Muscle of back (tissue), 11 donors: ENCODE results near the gene EXOSC2. TPM values are rescaled to one million over a fixed set of nuclear protein-coding genes. Genes with fewer than 3 reads are reported as not detected.

ENCODE experiments used
- DNase-seq, 3 donors: peaks; one replicate each; pipeline versions ENCODE4 v3.0.0 to v3.0.0-alpha.2; 2013
- polyA plus RNA-seq, 10 donors: library from polyadenylated mRNA; unstranded; fragments of 120-200 nt; gene quantifications; one replicate each; pipeline ENCODE4 v1.2.1, GENCODE V29; 2013; ENCODE audit not compliant: insufficient read length in 10 of 10

Gene EXOSC2
- polyA plus RNA-seq, 10 donors = 19.7 to 31.6 (median 25.1) TPM

DNA sequence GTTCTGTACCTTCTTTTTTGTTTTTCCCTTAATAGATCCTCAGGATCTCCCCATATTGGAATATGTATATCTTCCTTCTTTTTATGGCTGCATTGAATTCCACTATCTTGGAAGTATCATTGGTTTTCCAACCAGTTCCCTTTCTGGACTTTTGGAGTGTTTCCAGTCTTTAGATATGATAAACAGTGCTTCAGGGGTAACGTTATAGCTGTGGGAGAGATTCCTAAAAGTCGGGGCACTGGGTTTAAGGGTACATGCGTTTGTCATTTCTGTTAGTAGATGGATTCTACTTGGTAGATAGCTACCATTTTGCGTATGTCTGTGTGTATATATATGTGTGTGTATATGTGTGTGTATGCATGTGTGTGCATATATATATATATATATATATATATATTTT lies 42.0 kb downstream of the EXOSC2 start:
- DNase-seq = no peak

DNA sequence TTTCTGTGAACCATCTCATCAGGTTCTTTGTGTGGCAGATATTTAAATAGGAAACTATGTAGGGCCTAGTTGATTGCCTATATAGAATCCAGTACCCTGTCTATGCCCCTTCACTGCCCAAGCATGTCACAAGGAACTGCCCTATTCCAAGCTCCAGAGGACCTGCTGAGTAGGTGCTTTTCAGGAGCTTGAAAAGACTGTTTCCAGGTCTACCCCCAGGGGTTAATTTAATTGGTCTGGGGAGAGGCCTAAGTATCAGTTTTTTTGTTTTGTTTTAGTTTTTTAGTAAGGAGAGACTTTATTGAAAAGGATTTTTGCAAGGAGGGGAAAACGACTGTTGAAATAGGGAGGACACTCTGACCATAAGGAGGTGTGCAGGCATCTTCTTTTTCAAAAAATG lies 43.3 kb downstream of the EXOSC2 start:
- no peak for DNase-seq

- DNase-seq = no peak
Observed at GRCh38 chr9:130738281-130738680, 44.7 kb downstream of the EXOSC2 start.

DNA sequence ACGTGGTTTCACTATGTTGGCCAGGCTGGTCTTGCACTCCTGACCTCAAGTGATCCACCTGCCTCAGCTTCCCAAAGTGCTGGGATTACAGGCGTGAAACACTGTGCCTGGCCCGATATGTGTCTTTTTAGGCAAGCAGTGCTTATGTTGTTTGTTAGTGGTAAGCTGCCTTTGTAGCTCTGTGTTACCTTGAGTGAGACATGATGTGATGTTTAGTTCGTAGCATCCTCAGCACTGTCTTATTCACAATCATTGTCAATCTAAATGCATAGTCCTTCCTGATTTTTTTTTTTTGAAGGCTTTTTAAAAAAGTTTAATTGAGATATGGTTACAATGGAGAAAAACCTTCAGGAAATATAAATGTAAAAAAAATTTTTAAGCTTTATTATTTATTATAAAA lies 45.5 kb downstream of the EXOSC2 start:
- no peak for DNase-seq

DNA sequence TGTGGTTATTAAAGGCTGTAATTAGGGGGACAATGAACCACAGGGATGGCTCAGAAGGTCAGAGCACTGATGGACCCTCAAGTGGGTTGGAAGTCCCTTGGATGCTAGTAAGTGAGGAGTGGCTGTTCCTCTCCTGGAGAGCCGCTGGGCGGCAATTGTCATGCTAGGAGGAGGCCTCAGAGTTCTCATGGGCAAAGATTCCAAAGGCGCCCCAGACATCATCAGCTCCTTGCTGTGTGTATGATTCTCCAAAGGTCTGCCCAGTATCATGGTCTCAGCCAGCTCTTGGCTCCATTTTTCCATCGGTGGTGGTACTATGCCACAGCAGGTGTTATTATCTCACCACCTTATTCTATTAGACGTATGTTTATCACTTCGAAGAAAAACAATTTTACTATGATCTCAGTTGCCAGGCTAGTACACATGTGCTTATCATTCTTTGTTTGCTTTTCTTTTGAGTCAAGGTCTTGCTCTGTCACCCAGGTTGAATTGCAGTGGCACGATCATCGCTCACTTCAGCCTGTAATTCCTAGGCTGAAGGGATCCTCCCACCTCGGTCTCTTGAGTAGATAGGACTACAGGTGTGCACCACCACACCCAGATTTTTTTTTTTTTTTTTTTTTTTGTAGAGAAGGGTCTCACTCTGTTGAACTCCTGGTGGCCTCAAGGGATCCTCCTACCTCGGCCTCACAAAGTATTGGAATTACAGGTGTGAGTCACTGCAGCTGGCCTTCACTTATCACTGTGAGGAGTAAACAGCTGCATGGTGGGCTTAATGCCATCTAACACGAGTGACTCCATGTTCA lies 46.8 kb downstream of the EXOSC2 start:
- DNase-seq = no peak

GRCh38 chr9:130741024-130741305 lies 47.4 kb downstream of the EXOSC2 start:
- no peak for DNase-seq

DNA sequence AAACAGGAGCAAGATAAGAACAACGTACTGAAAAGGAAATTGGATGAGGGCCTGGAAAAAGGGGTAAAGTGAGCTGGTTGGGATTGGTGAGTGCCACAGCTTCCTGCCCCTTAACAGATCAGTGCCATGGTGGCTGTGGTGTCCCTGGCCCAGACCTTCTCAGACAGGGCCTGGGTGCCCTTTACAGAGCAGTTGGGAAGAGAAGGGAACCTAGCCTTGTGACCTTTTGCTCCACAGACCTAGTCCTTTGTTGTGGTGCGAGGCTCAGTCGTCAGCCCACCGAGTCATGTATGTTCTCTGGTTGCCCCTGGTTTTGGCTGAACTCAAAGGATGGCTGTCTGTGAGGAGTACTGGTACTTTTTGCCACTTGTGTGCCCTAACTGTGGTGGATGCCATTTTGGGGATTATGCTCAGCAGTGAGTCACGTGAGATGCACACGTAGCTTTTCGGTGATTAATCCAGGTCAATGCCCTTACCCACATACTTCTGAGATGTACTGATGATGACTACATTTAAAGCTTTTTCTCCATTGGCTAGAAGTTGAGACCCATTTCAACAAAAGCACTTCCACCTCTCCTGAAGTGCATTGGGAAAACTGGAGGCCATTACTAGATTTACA lies 48.4 kb downstream of the EXOSC2 start:
- DNase-seq = peak in 1 of 3 donors; percentile 28

GRCh38 chr9:130743656-130744055 lies 50.1 kb downstream of the EXOSC2 start:
- no peak for DNase-seq

DNA sequence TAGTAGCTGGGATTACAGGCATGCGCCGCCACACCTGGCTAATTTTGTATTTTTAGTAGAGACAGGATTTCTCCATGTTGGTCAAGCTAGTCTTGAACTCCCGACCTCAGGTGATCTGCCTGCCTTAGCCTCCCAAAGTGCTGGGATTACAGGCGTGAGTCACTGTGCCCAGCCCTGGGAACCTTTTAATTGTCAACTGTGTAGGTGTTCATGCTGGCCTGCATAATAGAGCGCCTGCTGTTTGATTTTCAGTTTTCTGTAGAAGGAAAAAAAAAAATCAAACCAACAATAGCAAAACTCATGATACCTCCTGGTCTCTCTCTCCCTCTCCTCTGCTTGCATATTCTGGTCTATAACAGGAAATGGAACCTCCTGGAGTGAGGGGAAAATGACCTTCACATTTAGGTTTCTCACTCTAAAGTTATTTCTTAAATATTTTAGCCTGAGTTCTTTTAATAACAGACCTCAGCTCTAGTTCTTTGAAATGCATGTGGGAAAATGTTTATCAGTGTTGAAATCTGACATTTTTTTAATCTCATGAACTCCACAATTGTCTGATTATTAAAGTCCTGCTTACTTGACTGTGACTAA lies 51.7 kb downstream of the EXOSC2 start:
- DNase-seq = no peak

DNA sequence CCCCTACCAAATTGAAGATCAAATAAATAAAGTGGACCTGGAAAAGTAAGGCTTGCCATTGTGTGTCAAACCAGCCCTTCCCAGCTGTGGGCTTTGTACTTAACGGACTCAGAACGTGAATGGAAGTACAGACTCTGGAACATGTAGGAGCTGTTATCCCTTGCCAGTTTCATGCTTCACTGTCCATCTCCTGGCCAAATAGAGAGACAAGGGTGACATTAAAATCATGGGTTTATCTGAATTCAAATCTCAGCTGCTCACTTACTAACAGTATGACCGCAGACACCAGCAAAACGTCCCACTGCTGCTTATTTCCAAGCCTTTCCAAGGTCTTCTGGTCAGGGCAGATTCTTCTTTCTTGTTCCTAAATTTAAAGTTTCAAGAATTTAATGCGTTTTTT lies 52.2 kb downstream of the EXOSC2 start:
- DNase-seq = no peak

- no peak for DNase-seq
Observed at GRCh38 chr9:130746434-130747212, 53.0 kb downstream of the EXOSC2 start.

DNA sequence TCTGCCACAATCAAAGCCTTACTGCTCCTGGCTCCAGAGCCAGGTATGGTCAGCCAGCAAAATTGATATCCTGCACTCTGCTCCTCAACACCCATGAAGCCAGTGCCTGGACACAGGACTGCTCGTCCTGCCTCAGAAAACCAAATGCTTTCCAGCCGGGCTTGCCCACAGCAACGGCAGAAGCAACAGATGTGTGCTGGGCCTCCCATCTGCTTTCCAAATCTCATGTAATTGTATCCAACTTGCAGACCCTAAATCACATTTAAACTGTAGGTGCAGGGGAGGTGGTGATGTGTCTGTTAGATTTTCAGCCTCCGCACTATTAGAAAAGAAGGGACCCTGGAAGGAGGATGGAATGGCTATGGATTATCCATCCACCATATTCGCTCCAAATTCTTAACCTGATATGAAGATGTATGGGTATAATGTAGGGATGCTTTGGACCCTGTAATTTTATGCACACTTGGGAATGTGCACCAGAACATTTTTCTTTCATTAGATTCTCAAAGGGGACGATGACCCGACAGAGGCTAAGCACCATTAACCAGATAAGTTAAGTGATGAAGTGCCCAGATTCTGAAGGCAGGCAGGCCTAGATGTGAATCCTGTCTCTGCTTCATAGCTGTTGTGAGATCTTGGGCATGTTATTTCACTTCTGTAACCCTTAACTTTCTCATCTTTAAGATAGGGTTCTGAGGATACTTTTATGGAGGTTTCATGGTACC lies 58.2 kb downstream of the EXOSC2 start:
- no peak for DNase-seq

Other genes with a start within 250 kb of the EXOSC2 start
- 10 to 100 TPM; 44.9 to 88.4 (median 58.4) TPM for gene ASS1, start 248.8 kb upstream of the EXOSC2 start, polyA plus RNA-seq
- gene FUBP3, start 114.2 kb upstream of the EXOSC2 start, polyA plus RNA-seq = 10 to 100 TPM; 33.5 to 51.2 (median 43.2) TPM
- not detected for gene PRDM12, start 29.2 kb upstream of the EXOSC2 start, polyA plus RNA-seq
- 10 to 100 TPM; 49.5 to 75.8 (median 61.8) TPM for gene ABL1, start 141.5 kb downstream of the EXOSC2 start, polyA plus RNA-seq
- gene QRFP, start 203.0 kb downstream of the EXOSC2 start, polyA plus RNA-seq = under 1 TPM; 0.18 to 0.59 (median 0.29) TPM
- gene FIBCD1, start 245.5 kb downstream of the EXOSC2 start, polyA plus RNA-seq = under 1 TPM in 2 of 10 donors, not detected in 8; 0.12 to 0.22 TPM